HG03565 (cell line): ENCODE measurements around the gene PACC1.
A peak's percentile ranks its signal among the peaks of the same experiment; 100 is the strongest.

Experiments used
- ATAC-seq: cut with Tn5 transposase; IDR thresholded peaks from one replicate; pipeline ENCODE4 v1.9.1; 2021; ENCODE audit warnings: mild to moderate bottlenecking, moderate library complexity; ENCODE audit not compliant: unreplicated experiment

PACC1 gene

GRCh38 chr1:212438831-212439237 lies 24.1 kb upstream of the PACC1 start:
- no peak for ATAC-seq

- ATAC-seq, result no peak
Observed at GRCh38 chr1:212437179-212437798, 22.6 kb upstream of the PACC1 start.

GRCh38 chr1:212434992-212435391 lies 20.3 kb upstream of the PACC1 start:
- no peak for ATAC-seq

GRCh38 chr1:212433577-212434462 lies 19.1 kb upstream of the PACC1 start:
- no peak for ATAC-seq

GRCh38 chr1:212432661-212433576 lies 18.2 kb upstream of the PACC1 start, which contains the start of gene NENF:
Gene NENF, plus strand, starts transcription at chr1:212432920. Its CDS starts 24 bp downstream, at chr1:212432944.
- ATAC-seq, result peak; percentile 92

GRCh38 chr1:212432272-212432660 lies 17.6 kb upstream of the PACC1 start:
- no peak for ATAC-seq

- no peak for ATAC-seq
Observed at GRCh38 chr1:212431644-212432043, 17.0 kb upstream of the PACC1 start.

GRCh38 chr1:212430955-212431394 lies 16.3 kb upstream of the PACC1 start:
- no peak for ATAC-seq

- no peak for ATAC-seq
Observed at GRCh38 chr1:212430416-212430815, 15.7 kb upstream of the PACC1 start.

- ATAC-seq, result no peak
Observed at GRCh38 chr1:212428496-212428895, 13.8 kb upstream of the PACC1 start.

- no peak for ATAC-seq
Observed at GRCh38 chr1:212423879-212424278, 9.2 kb upstream of the PACC1 start.

- no peak for ATAC-seq
Observed at GRCh38 chr1:212421165-212421564, 6.5 kb upstream of the PACC1 start.

- no peak for ATAC-seq
Observed at GRCh38 chr1:212415107-212415841, 588 bp upstream of the PACC1 start.

GRCh38 chr1:212413902-212414327 lies 771 bp downstream of the PACC1 start:
- no peak for ATAC-seq

GRCh38 chr1:212412374-212412773 lies 2.3 kb downstream of the PACC1 start:
- ATAC-seq, result no peak

GRCh38 chr1:212410231-212410820 lies 4.4 kb downstream of the PACC1 start:
- no peak for ATAC-seq

- no peak for ATAC-seq
Observed at GRCh38 chr1:212402666-212403321, 11.9 kb downstream of the PACC1 start.

- no peak for ATAC-seq
Observed at GRCh38 chr1:212401838-212402582, 12.7 kb downstream of the PACC1 start.

GRCh38 chr1:212401042-212401441 lies 13.6 kb downstream of the PACC1 start:
- ATAC-seq, result no peak
